Stimulated activated CD8-positive, alpha-beta memory T cell treated with anti-CD3 and anti-CD28 coated beads, Interleukin-7, amount 100 ng/mL, for 24 hours (primary cell): ENCODE measurements around the gene AJUBA.
"Not testable (repeated sequence)": the region's sequence is repeated elsewhere in the genome, so short reads cannot be mapped to it uniquely, and the experiment has no call there.

ENCODE experiments used
- DNase-seq: peaks from one replicate; pipeline ENCODE4 v3.0.0-alpha.2; 2020; ENCODE audit warnings: low read depth

Gene AJUBA

GRCh38 chr14:23006188-23006534 lies 23.8 kb upstream of the AJUBA start:
- no peak for DNase-seq

GRCh38 chr14:23005451-23006187 lies 23.3 kb upstream of the AJUBA start:
- DNase-seq: no peak

GRCh38 chr14:23004274-23004673 lies 21.9 kb upstream of the AJUBA start:
- DNase-seq: not testable (repeated sequence)

- DNase-seq: no peak
Observed at GRCh38 chr14:23002592-23002991, 20.2 kb upstream of the AJUBA start.

- no peak for DNase-seq
Observed at GRCh38 chr14:23000860-23001259, 18.5 kb upstream of the AJUBA start.

- DNase-seq: no peak
Observed at GRCh38 chr14:22998329-22999012, 16.1 kb upstream of the AJUBA start.

GRCh38 chr14:22997676-22998323 lies 15.4 kb upstream of the AJUBA start:
- no peak for DNase-seq

- no peak for DNase-seq
Observed at GRCh38 chr14:22996768-22997654, 14.7 kb upstream of the AJUBA start.

GRCh38 chr14:22995889-22996625 lies 13.7 kb upstream of the AJUBA start:
- no peak for DNase-seq

GRCh38 chr14:22994762-22995275 lies 12.5 kb upstream of the AJUBA start:
- DNase-seq: no peak

- no peak for DNase-seq
Observed at GRCh38 chr14:22993517-22993916, 11.2 kb upstream of the AJUBA start.

GRCh38 chr14:22991852-22992251 lies 9.5 kb upstream of the AJUBA start:
- DNase-seq: no peak

- no peak for DNase-seq
Observed at GRCh38 chr14:22987291-22987690, 4.9 kb upstream of the AJUBA start.

- peak; percentile 85 for DNase-seq
Observed at GRCh38 chr14:22986508-22987054, 4.2 kb upstream of the AJUBA start.

- DNase-seq: no peak
Observed at GRCh38 chr14:22985894-22986507, 3.6 kb upstream of the AJUBA start.

- DNase-seq: no peak
Observed at GRCh38 chr14:22984959-22985658, 2.8 kb upstream of the AJUBA start.

- no peak for DNase-seq
Observed at GRCh38 chr14:22981876-22982476, 375 bp downstream of the AJUBA start.

GRCh38 chr14:22981090-22981875 lies 1.1 kb downstream of the AJUBA start:
- DNase-seq: no peak

- DNase-seq: no peak
Observed at GRCh38 chr14:22980672-22981089, 1.7 kb downstream of the AJUBA start.
